H54 (cell line): Measurements from ENCODE around the gene MBP.
"Not testable (repeated sequence)": the region's sequence is repeated elsewhere in the genome, so short reads cannot be mapped to it uniquely, and the experiment has no call there.

Source experiments
- DNase-seq: peaks from one replicate; pipeline ENCODE4 v3.0.0; 2011; ENCODE audit warnings: low spot score, mixed read lengths; ENCODE audit not compliant: insufficient read length
- FAIRE-seq: peaks from 3 replicates; lab custom pipeline; 2011; peaks lifted over from hg19 to GRCh38; lab: Jason Lieb, UNC
- POLR2A ChIP-seq: IDR thresholded peaks from 2 replicates; pipeline ENCODE4 v1.6.1; 2011; ENCODE audit warnings: low read depth, mild to moderate bottlenecking, low read length

Gene MBP

GRCh38 chr18:76995896-76996295 lies 136.7 kb downstream of the MBP start:
- FAIRE-seq = no peak

GRCh38 chr18:76994086-76994654 lies 138.4 kb downstream of the MBP start:
- DNase-seq (no peak), FAIRE-seq (no peak)
- TF ChIP-seq POLR2A = no peak

More at GRCh38 chr18:76995896-76996295, 136.7 kb downstream of the MBP start:
- no peak for TF ChIP-seq POLR2A
- DNase-seq = no peak

GRCh38 chr18:76993573-76993972 lies 139.0 kb downstream of the MBP start:
- TF ChIP-seq POLR2A = no peak
- no peak for DNase-seq
- no peak for FAIRE-seq

- no peak for FAIRE-seq
- no peak for TF ChIP-seq POLR2A
- DNase-seq = no peak
Observed at GRCh38 chr18:76993085-76993382, 139.5 kb downstream of the MBP start.

GRCh38 chr18:76992226-76993084 lies 140.1 kb downstream of the MBP start:
- no peak for FAIRE-seq
- DNase-seq = no peak
- TF ChIP-seq POLR2A = no peak

GRCh38 chr18:76991021-76991688 lies 141.4 kb downstream of the MBP start:
- DNase-seq (no peak), FAIRE-seq (no peak)
- TF ChIP-seq POLR2A = no peak

GRCh38 chr18:76990343-76991020 lies 142.1 kb downstream of the MBP start:
- FAIRE-seq = not testable (repeated sequence)

GRCh38 chr18:76989647-76990190 lies 142.9 kb downstream of the MBP start:
- no peak for TF ChIP-seq POLR2A
- DNase-seq (no peak), FAIRE-seq (no peak)

More at GRCh38 chr18:76990343-76991020, 142.1 kb downstream of the MBP start:
- DNase-seq = not testable (repeated sequence)

GRCh38 chr18:76988827-76989646 lies 143.5 kb downstream of the MBP start:
- FAIRE-seq = no peak
- no peak for TF ChIP-seq POLR2A
- no peak for DNase-seq

GRCh38 chr18:76988031-76988826 lies 144.4 kb downstream of the MBP start:
- DNase-seq (no peak), FAIRE-seq (no peak)
- no peak for TF ChIP-seq POLR2A

GRCh38 chr18:76986406-76986805 lies 146.2 kb downstream of the MBP start:
- no peak for TF ChIP-seq POLR2A
- no peak for DNase-seq
- no peak for FAIRE-seq

- DNase-seq (no peak), FAIRE-seq (no peak)
- no peak for TF ChIP-seq POLR2A
Observed at GRCh38 chr18:76985951-76986236, 146.7 kb downstream of the MBP start.
